GM06990 (cell line): ENCODE data around the gene CHCHD10.

Experiments used
- DNase-seq: peaks from one replicate; pipeline ENCODE4 v3.0.0-alpha.2; 2011; ENCODE audit not compliant: insufficient read length; ENCODE audit errors: extremely low read depth
- H3K27me3 ChIP-seq: replicated peaks from 2 replicates; pipeline ENCODE4 v1.6.0; 2011; ENCODE audit warnings: low read length; ENCODE audit not compliant: control insufficient read depth, insufficient read depth
- H3K36me3 ChIP-seq: 2 replicates; pipeline ENCODE4 v1.5.1; 2011; ENCODE audit warnings: low read length; ENCODE audit not compliant: control insufficient read depth, insufficient read depth
- H3K4me3 ChIP-seq: replicated peaks from 2 replicates; pipeline ENCODE4 v1.5.1; 2011; ENCODE audit warnings: low read depth, mild to moderate bottlenecking, control low read depth, low read length
- CTCF ChIP-seq: IDR thresholded peaks from 2 replicates; pipeline ENCODE4 v1.5.1; 2011; ENCODE audit warnings: low read length, control low read depth, mild to moderate bottlenecking, inconsistent platforms; ENCODE audit not compliant: insufficient read depth, poor library complexity, severe bottlenecking

Gene CHCHD10

GRCh38 chr22:23800297-23801237 lies 32.8 kb upstream of the CHCHD10 start:
- no peak for TF ChIP-seq CTCF
- H3K4me3 ChIP-seq, result no peak overlapping the region
- H3K27me3 ChIP-seq, result no peaks in the 10 kb centered on the region
- peaks cover 16% of the 10 kb centered on the region for H3K36me3 ChIP-seq
- DNase-seq, result peak; percentile 80

- Histone ChIP-seq H3K27me3 (no peaks in the 10 kb centered on the region), H3K36me3 (peaks cover 22% of the 10 kb centered on the region), H3K4me3 (no peak overlapping the region)
- no peak for DNase-seq
- no peak for TF ChIP-seq CTCF
Measured at GRCh38 chr22:23796461-23796860, 28.7 kb upstream of the CHCHD10 start.

GRCh38 chr22:23793326-23793725 lies 25.6 kb upstream of the CHCHD10 start:
- Histone ChIP-seq H3K27me3 (no peaks in the 10 kb centered on the region), H3K36me3 (peaks cover 19% of the 10 kb centered on the region), H3K4me3 (no peak overlapping the region)
- no peak for DNase-seq
- TF ChIP-seq CTCF, result no peak

- H3K36me3 ChIP-seq, result peaks cover 17% of the 10 kb centered on the region
- no peak for DNase-seq
- no peak for TF ChIP-seq CTCF
- H3K27me3 ChIP-seq, result no peaks in the 10 kb centered on the region
- H3K4me3 ChIP-seq, result no peak overlapping the region
Measured at GRCh38 chr22:23791738-23792645, 24.2 kb upstream of the CHCHD10 start.

- no peak for DNase-seq
- Histone ChIP-seq H3K27me3 (no peaks in the 10 kb centered on the region), H3K4me3 (no peak overlapping the region), H3K36me3 (peaks cover 14% of the 10 kb centered on the region)
- TF ChIP-seq CTCF, result no peak
Measured at GRCh38 chr22:23790819-23791737, 23.3 kb upstream of the CHCHD10 start.
